SU-DHL-6 (cell line): ENCODE data around the gene POLA1.

Experiments
- EZH2phosphoT487 ChIP-seq: fragments of 200-600 bp; sonication (generic), shearing (Covaris generic); conservative IDR thresholded peaks from 2 replicates; pipeline ENCODE4 v1.6.1; 2018; ENCODE audit warnings: mild to moderate bottlenecking, antibody characterized with exemption, low read length, moderate library complexity, mixed read lengths
- TF ChIP-seq, protein P1 (sequence below): fragments of 200-600 bp; sonication (generic); IDR thresholded peaks from one replicate; pipeline ENCODE4 v1.5.1; 2017; ENCODE audit warnings: antibody characterized with exemption, mild to moderate bottlenecking, low read length, moderate library complexity; ENCODE audit not compliant: insufficient read depth, poor library complexity, severe bottlenecking

DNA sequence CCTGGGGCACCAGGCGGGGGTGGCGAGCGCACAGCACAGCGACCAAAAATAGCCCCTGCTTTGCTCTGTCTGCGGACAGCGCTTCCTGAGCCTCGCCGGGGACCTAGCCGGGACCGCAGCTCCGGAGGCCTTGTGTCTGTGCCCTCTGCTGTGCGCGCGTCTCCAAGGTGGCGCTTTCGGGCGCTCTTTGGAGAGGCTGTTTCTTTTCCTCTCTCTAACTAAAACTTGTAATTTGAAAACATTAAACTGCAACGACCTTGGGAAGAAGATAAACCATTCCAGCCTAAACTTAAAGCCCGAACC is 318.7 kb downstream of the POLA1 start:
- TF ChIP-seq, protein P1, sequence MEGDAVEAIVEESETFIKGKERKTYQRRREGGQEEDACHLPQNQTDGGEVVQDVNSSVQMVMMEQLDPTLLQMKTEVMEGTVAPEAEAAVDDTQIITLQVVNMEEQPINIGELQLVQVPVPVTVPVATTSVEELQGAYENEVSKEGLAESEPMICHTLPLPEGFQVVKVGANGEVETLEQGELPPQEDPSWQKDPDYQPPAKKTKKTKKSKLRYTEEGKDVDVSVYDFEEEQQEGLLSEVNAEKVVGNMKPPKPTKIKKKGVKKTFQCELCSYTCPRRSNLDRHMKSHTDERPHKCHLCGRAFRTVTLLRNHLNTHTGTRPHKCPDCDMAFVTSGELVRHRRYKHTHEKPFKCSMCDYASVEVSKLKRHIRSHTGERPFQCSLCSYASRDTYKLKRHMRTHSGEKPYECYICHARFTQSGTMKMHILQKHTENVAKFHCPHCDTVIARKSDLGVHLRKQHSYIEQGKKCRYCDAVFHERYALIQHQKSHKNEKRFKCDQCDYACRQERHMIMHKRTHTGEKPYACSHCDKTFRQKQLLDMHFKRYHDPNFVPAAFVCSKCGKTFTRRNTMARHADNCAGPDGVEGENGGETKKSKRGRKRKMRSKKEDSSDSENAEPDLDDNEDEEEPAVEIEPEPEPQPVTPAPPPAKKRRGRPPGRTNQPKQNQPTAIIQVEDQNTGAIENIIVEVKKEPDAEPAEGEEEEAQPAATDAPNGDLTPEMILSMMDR = no peak
- no peak for TF ChIP-seq EZH2phosphoT487
